ENCODE results near the gene PRRG3. TPM values are rescaled to one million over a fixed set of nuclear protein-coding genes. Genes with fewer than 3 reads are reported as not detected.

Gene PRRG3
- polyA plus RNA-seq, 3 donors, result not detected

DNA sequence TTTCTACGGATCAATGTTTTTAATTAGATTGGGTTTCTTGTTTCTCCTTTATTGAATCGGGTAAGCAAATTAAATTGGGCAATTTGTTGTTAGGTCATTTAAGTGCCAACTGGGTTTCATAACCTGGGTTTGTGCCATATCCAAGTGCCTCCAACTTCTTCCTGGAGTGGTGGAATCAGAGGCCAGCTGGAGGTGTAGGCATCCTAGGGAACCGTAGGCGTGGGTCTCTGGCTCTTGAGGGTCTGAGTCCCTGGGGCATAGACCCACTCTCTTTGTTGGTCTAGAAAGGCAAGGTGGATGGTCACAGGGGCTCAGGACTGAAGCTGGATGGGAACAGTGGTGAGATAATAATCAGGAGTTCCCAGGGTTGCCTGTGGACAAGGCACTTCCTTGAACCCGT, 57.6 kb downstream of the PRRG3 start:
- Histone ChIP-seq H3K4me2 (replicated peaks; ENCODE audit: extremely low read depth, low read length, poor library complexity, severe bottlenecking) (no peak overlapping the region), H4K20me1 (ENCODE audit: insufficient read depth, low read length) (no peaks in the 10 kb centered on the region), H2AFZ (ENCODE audit: insufficient read depth, low read depth, low read length, poor library complexity, severe bottlenecking) (no peak overlapping the region), H3K9me3 (replicated peaks in 1 of 2; ENCODE audit: control insufficient read depth in 1 of 2, insufficient read depth in 1 of 2, low read length in 2 of 2) (no peaks in the 10 kb centered on the region), H3K4me1 (ENCODE audit: control insufficient read depth in 1 of 2, insufficient read depth in 2 of 2, low read length in 2 of 2) (no peaks in the 10 kb centered on the region), H3K36me3 (replicated peaks in 1 of 2; ENCODE audit: control insufficient read depth in 1 of 2, insufficient read depth in 2 of 2, low read length in 2 of 2) (no peaks in the 10 kb centered on the region), H3K4me3 (replicated peaks in 1 of 3; ENCODE audit: low read depth in 2 of 3, low read length in 3 of 3) (no peak overlapping the region), H3K79me2 (ENCODE audit: insufficient read depth, low read length) (no peaks in the 10 kb centered on the region), H3K27me3 (ENCODE audit: control insufficient read depth in 2 of 2, insufficient read depth in 2 of 2, low read length in 2 of 2) (no peaks in the 10 kb centered on the region), H3K9ac (ENCODE audit: insufficient read depth, low read length, poor library complexity, severe bottlenecking) (no peak overlapping the region), H3K27ac (ENCODE audit: low read depth in 1 of 2, low read length in 2 of 2) (no peak overlapping the region)
- intact Hi-C loops (cut with micrococcal nuclease), result no loop called here
- Mint-ChIP-seq H3K27me3 (ENCODE audit: low read depth in 3 of 3) (peaks cover 3 to 19% (median 9%) of the 10 kb centered on the region in 3 donors), H3K27ac (no peak overlapping the region), H3K36me3 (no peaks in the 10 kb centered on the region), H3K4me3 (no peak overlapping the region), H3K4me1 (no peaks in the 10 kb centered on the region), H3K9me3 (peaks cover 0 to 1% (median 0%) of the 10 kb centered on the region in 7 donors)
- no peak for DNase-seq
- TF ChIP-seq, protein P1, sequence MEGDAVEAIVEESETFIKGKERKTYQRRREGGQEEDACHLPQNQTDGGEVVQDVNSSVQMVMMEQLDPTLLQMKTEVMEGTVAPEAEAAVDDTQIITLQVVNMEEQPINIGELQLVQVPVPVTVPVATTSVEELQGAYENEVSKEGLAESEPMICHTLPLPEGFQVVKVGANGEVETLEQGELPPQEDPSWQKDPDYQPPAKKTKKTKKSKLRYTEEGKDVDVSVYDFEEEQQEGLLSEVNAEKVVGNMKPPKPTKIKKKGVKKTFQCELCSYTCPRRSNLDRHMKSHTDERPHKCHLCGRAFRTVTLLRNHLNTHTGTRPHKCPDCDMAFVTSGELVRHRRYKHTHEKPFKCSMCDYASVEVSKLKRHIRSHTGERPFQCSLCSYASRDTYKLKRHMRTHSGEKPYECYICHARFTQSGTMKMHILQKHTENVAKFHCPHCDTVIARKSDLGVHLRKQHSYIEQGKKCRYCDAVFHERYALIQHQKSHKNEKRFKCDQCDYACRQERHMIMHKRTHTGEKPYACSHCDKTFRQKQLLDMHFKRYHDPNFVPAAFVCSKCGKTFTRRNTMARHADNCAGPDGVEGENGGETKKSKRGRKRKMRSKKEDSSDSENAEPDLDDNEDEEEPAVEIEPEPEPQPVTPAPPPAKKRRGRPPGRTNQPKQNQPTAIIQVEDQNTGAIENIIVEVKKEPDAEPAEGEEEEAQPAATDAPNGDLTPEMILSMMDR (IDR thresholded peaks at IDR 0.05), result no peak
- WGBS (ENCODE audit: insufficient coverage), result no CpG with 5 or more reads among the region's 5 CpGs

DNA sequence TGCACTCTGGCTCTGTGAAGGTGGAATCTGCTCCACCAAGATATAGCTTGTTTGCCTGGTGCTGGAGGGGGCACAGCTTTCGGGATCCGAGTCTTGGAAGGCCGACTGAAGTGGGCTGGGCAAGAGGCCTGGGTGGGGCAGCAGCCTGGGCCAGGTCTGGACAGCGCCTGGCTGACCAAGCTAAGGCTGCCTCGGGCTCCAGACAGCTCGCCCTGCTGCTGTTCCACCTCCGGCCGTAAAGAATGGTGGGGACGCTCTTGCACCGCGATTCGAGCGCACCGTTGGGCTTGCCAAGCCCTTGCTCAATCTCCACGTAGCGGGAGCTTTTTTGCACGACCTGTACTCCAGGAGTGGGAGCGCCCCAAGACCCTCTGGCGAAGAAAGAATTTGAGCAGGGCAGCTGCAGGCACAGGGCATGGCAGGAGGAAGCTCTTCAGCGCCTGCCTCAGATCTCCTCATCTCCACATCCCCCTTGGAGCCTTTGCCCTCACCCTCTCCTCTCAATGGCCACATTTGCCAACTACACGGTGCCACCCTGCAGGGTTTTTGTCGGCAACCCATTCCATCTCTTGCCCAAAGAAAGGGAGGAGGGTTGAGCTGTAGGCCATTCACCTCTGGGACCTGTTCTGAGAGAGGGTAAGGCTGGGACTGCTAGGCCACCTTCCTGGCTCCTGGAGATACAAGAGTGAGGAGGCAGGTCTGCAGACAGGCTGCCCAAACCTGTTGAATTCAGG, 58.2 kb downstream of the PRRG3 start:
- TF ChIP-seq, protein P1 (IDR thresholded peaks at IDR 0.05), result no peak
- Histone ChIP-seq H3K4me2 (replicated peaks; ENCODE audit: extremely low read depth, low read length, poor library complexity, severe bottlenecking) (no peak overlapping the region), H3K4me3 (replicated peaks in 1 of 3; ENCODE audit: low read depth in 2 of 3, low read length in 3 of 3) (no peak overlapping the region), H2AFZ (ENCODE audit: insufficient read depth, low read depth, low read length, poor library complexity, severe bottlenecking) (no peak overlapping the region), H4K20me1 (ENCODE audit: insufficient read depth, low read length) (no peaks in the 10 kb centered on the region), H3K79me2 (ENCODE audit: insufficient read depth, low read length) (no peaks in the 10 kb centered on the region), H3K9me3 (replicated peaks in 1 of 2; ENCODE audit: control insufficient read depth in 1 of 2, insufficient read depth in 1 of 2, low read length in 2 of 2) (no peaks in the 10 kb centered on the region), H3K36me3 (replicated peaks in 1 of 2; ENCODE audit: control insufficient read depth in 1 of 2, insufficient read depth in 2 of 2, low read length in 2 of 2) (no peaks in the 10 kb centered on the region), H3K27ac (ENCODE audit: low read depth in 1 of 2, low read length in 2 of 2) (no peak overlapping the region), H3K27me3 (ENCODE audit: control insufficient read depth in 2 of 2, insufficient read depth in 2 of 2, low read length in 2 of 2) (no peaks in the 10 kb centered on the region), H3K4me1 (ENCODE audit: control insufficient read depth in 1 of 2, insufficient read depth in 2 of 2, low read length in 2 of 2) (no peaks in the 10 kb centered on the region), H3K9ac (ENCODE audit: insufficient read depth, low read length, poor library complexity, severe bottlenecking) (no peak overlapping the region)
- Mint-ChIP-seq H3K4me1 (no peaks in the 10 kb centered on the region), H3K4me3 (no peak overlapping the region), H3K36me3 (no peaks in the 10 kb centered on the region), H3K27ac (no peak overlapping the region), H3K9me3 (peaks cover 0 to 1% (median 0%) of the 10 kb centered on the region in 7 donors), H3K27me3 (ENCODE audit: low read depth in 3 of 3) (peaks cover 3 to 18% (median 9%) of the 10 kb centered on the region in 3 donors)
- no peak for DNase-seq
- intact Hi-C loops (cut with micrococcal nuclease), result no loop called here
- 0% methylated on average over 5 of the region's 22 CpGs for WGBS (ENCODE audit: insufficient coverage)

Measured in CD14-positive monocyte (primary cell).